SKM-1 (cell line): ENCODE measurements around the gene EVA1A.

ENCODE experiments used
- DNase-seq: peaks from one replicate; lab custom pipeline; 2025; ENCODE audit not compliant: unreplicated experiment; lab: John Stamatoyannopoulos, UW

The EVA1A gene

DNA sequence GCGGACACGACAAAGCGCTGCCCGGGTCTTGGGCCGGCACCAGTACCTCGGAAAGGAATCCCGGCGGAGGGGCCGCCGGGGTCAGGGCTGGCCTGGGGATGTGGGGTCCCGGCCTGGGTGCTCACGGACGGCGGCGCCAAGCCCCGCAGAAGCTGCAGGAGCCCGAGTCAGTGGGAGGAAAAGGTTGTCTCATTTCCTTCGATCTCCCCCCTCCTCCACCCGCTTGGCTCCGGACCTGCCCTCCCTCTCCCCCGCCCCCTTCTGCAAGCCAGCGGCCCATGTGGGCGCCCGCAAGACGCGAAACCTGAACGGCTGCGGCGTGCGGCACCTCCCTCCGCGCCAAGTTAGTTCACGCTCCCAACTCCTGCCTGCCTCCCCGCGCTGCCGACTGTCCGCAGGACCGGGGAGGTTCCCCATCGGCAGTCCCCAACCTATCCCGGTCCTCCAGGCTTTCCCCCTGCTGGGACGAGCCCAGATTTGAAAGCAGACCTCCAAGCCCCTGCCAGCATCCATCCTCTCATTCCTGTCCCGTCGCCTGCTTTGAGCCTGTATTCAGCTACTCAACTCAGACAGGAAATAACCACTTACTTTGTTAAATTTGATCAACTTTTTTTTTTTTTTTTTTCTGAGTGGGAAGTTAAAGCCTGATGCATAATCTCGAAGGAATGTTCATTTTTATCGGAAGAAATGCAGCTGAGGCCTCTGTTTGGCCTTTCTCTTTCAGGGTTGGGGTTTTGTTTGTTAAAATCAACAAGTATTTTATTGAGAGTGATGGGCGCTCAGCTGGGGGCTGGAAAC lies at the start of gene EVA1A:
Gene EVA1A (minus strand): TSS at position 172 of the 798 bp plus-strand sequence. CDS start 42,799 bp downstream, outside the sequence.
- no peak for DNase-seq

DNA sequence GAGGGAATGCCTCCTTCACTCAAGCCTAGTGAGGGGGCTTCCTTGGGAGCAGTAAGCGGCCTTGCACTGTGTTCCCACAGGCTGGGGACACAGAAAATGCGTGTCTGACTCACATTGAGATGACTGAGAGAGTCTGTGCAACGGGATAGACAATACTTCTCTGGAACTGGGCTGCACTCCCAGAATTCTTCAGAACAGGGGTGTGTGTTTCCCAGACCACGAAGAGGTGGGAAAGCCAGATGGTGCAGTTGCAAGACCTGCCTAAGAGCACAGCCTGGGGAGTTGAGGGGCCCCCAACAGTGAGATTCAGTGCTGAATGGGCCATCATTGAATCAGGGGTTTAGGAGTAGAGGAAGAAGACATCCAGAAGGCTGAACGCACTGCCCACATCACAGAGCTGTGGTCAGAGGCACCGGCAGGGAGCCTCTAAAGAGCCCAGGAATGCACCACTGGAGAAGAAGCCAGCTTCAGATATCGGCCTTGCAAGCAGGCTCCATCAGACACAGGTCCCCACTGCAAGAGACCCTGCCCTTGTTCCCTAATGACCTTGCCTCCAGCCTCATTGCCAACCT lies 49.3 kb upstream of the EVA1A start:
- no peak for DNase-seq

GRCh38 chr2:75609334-75609689 lies 48.6 kb upstream of the EVA1A start:
- DNase-seq: no peak

GRCh38 chr2:75608684-75609333 lies 48.1 kb upstream of the EVA1A start:
- DNase-seq: no peak

GRCh38 chr2:75607988-75608683 lies 47.4 kb upstream of the EVA1A start:
- DNase-seq: no peak

- DNase-seq: no peak
Observed at GRCh38 chr2:75607400-75607798, 46.7 kb upstream of the EVA1A start.

- no peak for DNase-seq
Observed at GRCh38 chr2:75606761-75607399, 46.1 kb upstream of the EVA1A start.

GRCh38 chr2:75605770-75606529 lies 45.2 kb upstream of the EVA1A start:
- DNase-seq: no peak

DNA sequence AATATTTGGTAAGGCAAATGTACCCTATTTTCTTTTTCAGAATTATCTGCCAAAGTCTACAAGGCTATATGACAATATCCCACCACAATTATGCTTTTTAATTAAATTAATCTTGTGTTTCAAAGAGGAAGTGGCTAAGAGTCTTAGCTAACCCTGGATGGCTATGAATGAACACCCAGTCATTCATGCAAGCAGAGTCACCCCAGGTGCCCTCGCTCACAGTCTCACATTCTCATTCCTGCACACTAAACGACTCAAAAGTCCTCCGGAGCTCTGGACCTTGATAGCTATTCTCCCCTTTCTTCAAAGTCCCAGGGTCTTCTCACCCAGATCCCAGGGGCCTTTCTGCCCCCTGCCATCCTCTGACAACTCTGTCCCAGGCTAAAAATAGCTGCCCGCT lies 43.7 kb upstream of the EVA1A start:
- no peak for DNase-seq

- DNase-seq: no peak
Observed at GRCh38 chr2:75603477-75603876, 42.7 kb upstream of the EVA1A start.

- no peak for DNase-seq
Observed at GRCh38 chr2:75602724-75603342, 42.1 kb upstream of the EVA1A start.

GRCh38 chr2:75600461-75601011 lies 39.8 kb upstream of the EVA1A start:
- no peak for DNase-seq

- no peak for DNase-seq
Observed at GRCh38 chr2:75598589-75599155, 37.9 kb upstream of the EVA1A start.

GRCh38 chr2:75597949-75598348 lies 37.2 kb upstream of the EVA1A start:
- no peak for DNase-seq

DNA sequence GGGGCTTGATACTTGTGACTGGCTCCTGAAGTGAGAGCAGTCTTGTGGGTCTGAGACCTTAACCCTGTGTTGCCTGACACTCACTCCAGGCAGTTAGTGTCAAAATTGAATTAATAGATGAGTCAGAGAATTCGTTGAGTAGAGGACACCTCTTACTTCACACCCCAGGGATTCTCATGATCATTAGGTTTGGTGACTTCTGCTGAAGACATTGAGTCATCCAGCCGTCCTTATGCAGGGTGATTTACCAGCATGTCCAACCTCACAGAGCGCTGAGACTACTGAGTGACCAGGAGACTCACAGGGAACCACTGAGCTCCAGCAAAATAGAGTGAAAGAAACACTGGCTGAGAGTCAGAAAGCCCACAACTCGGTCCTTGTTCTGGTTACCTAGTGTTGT lies 36.0 kb upstream of the EVA1A start:
- no peak for DNase-seq

DNA sequence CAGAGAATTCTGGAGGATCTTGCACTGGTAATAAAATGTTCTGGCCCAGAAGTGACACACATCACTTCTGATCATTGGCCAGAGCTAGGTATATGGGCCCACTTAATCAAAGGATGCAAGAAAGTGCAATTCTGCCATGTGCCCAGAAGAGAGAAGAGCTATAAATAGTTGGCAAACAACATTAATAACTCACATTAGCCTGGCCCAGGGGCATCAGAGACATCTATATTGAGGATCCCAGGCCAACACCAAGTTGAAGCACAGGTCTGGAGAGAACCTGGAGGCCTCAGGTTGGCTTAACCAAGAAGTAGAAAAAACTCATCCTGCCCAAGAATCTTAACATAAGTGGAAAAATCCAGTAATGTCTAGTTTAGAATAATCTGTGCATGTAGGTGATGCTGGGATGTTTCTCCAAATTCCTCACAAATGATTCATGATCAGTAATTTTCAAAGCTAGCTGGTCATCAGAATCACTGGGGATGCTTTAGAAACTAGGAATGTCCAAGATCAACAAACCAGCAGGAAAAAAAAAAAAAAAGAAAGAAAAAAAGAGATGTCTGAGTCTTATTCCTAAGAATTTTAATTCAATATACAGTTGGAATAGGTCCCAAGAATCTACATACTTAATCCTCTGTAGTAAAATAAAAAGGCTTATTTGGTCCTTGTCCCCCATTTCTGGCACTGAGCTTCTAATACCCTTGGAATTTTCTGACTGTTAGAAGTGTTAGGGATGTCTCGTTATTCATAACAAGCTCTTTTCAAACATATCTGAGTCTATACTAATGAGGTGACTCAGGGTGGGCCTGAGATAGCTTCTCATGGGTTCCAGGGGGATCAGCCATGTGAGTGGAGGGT lies 35.0 kb upstream of the EVA1A start:
- no peak for DNase-seq

GRCh38 chr2:75594596-75594995 lies 33.9 kb upstream of the EVA1A start:
- DNase-seq: no peak

- DNase-seq: no peak
Observed at GRCh38 chr2:75592888-75593287, 32.1 kb upstream of the EVA1A start.

DNA sequence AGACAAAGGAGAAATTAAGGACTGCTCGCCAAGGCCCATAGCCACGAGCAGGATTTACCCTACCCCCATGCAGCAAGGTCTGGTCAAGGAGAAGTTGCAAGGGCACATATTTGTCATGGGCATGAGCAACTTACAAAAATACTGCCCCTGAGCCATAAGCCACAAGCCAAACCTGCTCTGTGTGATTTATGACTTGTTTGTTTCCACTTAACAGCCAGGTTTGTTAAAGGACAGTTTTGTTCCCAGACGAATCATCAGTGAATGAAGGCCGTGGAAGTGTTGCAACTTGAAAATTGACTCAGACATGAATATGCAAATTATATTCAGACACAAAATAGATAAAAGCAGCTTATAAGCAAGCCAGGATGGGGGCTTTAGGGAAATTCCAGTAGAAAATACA lies 31.3 kb upstream of the EVA1A start:
- DNase-seq: no peak
